NOMO-1 (cell line): Measurements from ENCODE around the gene SH3BP2.

ENCODE experiments used
- DNase-seq, 2 experiments: peaks; one replicate each; lab custom pipeline; 2025; ENCODE audit not compliant: unreplicated experiment in 2 of 2; lab: John Stamatoyannopoulos, UW

SH3BP2 gene

DNA sequence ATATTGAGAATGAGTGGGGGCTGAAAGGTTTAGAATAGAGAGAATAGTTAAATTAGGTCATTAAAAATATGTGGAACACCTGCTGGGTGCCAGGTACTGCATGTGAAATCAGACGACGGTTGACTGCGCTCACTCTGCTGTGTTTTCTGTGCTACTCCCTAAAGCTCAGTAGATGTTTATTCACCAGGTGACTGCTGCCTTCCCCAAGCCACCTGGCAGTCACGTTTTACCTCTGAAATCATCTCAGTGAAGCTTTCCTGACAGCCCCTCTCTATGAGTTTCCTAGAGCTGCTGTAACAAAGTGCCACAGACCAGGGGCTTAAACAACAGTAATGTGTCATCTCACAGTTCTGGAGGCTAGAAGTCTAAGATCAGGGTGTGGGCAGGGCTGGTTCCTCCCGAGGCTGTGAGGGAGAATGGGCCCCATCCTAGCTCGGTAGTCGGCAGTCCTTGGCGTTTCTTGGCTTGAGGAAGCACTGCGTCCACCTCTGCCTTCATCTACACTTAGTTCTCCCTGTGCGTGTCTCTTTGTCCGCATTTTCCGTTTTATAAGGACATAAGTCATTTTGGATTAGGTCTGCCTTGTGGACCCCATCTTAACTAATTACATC lies 76.1 kb downstream of the SH3BP2 start:
- no peak for DNase-seq

DNA sequence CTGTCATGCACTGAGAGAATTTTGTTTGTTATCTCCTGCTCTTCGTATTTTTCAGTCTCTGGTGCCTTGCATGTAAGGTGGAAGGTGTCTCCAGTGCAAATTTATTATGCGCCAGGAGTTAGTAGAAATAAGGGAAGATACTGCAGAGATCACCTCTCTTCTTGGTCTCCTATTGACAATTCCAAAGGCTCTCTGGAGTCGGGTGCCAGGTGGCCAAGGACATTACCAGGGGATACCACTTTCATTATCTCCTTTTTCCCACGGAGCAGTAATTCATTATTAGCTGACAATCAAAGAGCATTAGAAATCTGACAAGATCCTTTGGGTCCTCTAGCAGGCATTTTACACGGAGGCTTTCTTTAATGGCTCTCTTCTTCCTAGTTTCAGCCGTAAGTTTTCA lies 76.8 kb downstream of the SH3BP2 start:
- DNase-seq, result no peak

GRCh38 chr4:2870082-2870481 lies 77.2 kb downstream of the SH3BP2 start:
- no peak for DNase-seq

- DNase-seq, result peak; percentile 31 to 62
Measured at GRCh38 chr4:2871466-2871865, 78.6 kb downstream of the SH3BP2 start.

DNA sequence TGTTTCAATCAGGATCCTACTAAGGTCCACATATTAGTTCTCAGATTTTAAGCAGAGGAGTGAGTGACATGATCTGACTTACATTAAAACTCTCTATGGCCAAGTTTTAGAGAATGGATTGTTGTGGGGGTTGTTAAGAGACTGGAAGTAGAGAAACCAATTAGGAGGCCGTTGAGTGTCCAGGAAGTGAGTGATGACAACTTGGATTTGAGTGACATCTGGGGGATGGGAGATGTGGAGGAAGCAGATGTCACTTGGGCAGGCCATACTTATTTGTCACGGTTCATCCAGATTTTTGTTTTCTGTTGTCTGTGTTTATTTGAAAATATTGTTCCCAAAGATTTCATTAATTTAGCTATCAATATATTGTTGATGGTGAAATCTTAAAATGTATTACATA lies 79.0 kb downstream of the SH3BP2 start:
- peak in 1 of 2 experiments; percentile 37 for DNase-seq

GRCh38 chr4:2873329-2873728 lies 80.4 kb downstream of the SH3BP2 start:
- no peak for DNase-seq

GRCh38 chr4:2874861-2875260 lies 82.0 kb downstream of the SH3BP2 start:
- DNase-seq, result no peak

DNA sequence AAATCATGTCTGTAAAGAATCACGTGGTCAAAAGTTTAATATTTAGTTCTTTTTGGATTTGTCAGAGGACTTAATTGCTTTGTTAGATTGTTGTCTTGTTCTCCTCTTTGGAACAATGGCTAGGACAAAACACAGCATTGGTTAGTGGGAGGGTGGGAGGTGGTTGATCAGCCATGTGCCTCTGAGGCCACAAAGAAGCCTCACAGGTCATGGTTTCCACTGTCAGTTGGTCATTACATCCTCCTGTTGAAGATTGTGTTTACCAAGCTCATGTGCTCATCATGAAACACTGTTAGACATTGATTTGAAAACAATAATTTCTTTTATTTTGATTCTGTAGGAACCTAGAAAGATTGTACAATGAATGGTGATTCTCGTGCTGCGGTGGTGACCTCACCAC lies 82.7 kb downstream of the SH3BP2 start:
- no peak for DNase-seq

GRCh38 chr4:2878346-2878745 lies 85.5 kb downstream of the SH3BP2 start:
- DNase-seq, result no peak

GRCh38 chr4:2879026-2879425 lies 86.1 kb downstream of the SH3BP2 start:
- DNase-seq, result no peak

- no peak for DNase-seq
Measured at GRCh38 chr4:2881431-2881830, 88.5 kb downstream of the SH3BP2 start.

DNA sequence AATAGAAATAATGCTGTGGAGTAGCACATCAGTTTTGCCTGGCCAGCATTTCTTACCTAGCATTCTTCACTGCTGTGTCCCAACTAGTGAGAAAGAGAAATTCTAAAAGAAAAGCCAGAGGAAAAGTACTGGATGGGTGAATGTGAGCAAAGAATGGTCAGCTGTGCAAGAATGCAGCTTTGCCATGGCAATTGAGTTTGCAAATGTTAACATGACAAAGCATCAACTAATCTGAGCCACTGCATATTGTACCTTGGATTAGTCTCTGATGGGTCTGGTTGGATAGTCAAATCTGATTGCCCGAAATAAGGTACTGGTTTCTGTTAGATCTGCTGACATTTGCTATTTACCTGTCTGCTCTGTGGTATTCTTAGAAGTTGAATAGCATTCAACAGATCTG lies 89.5 kb downstream of the SH3BP2 start:
- DNase-seq, result no peak

DNA sequence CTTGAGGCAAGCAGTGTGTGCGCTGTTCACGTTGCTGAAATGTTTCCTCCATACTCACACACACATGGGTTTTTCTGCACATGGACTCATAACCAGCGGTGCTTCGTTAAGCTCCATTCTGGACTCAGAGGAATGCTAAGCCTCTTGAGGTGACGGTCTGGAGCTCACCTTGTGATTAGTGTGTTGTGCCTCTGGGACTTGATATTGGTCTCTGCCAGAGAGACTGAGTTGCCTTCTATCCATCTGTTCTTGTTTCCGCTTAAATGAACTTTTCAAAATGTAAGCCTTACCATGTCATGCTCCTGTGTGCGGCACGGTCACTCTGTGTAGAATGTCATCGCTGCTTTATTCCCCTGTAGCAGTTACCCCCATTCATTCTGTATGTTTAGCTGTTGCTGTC lies 93.3 kb downstream of the SH3BP2 start:
- no peak for DNase-seq

- no peak for DNase-seq
Measured at GRCh38 chr4:2886622-2887021, 93.7 kb downstream of the SH3BP2 start.

DNA sequence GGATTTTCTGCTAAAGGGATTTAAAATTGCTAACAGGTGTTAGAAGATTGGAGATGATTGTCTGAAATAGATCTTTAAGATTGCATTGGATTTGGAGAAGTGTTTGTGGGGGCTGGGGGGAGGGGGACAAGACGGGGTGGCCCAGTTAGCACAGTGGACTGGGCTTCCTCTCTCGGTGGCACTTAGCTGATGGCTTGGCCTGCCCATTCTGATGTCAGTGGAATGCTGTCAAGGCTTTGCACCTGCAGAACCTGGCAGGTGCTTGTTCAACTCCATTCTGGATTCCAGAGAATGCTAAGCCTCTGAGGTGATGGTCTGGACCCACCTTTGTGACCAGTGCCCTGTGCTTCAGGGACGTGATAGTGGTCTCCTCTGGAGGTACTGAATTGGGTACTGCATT lies 94.5 kb downstream of the SH3BP2 start:
- no peak for DNase-seq

DNA sequence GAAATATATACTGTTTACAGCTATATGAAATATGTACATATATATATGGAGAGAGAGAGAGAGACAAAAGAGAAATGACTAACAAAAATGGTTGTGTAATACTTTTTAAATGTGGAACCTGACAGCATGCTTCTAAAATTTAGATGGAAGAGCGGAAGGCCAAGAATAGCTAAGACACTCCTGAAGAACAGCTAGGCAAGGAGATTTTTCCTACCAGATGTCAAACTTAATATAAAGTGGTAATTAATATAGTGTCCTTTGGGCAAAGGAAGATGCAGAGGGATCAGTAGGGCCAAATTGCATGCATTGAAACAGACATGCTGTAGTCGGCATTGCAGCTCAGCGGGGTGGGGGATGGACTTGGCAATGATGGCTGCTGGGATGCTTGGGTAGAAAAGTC lies 96.0 kb downstream of the SH3BP2 start:
- no peak for DNase-seq
